SU-DHL-6 (cell line): ENCODE results near the gene EXD3.
"Not testable (repeated sequence)": the region's sequence is repeated elsewhere in the genome, so short reads cannot be mapped to it uniquely, and the experiment has no call there.

Experiments
- H2AFZ ChIP-seq: fragments of 200-600 bp; sonication (generic); 2 replicates; pipeline ENCODE4 v1.6.1; 2014; ENCODE audit warnings: low read depth, mild to moderate bottlenecking, moderate library complexity, mixed read lengths, antibody characterized with exemption, low read length; ENCODE audit not compliant: severe bottlenecking
- H3F3A ChIP-seq: fragments of 200-600 bp; shearing (Covaris generic); 2 replicates; pipeline ENCODE4 v1.6.0; 2016; ENCODE audit warnings: antibody characterized with exemption, mild to moderate bottlenecking; ENCODE audit not compliant: insufficient read depth
- H3K27ac ChIP-seq: fragments of 200-600 bp; sonication (generic); 2 replicates; pipeline ENCODE4 v1.5.1; 2016; ENCODE audit warnings: low read depth, mild to moderate bottlenecking, low read length, moderate library complexity, mixed read lengths
- H3K27me3 ChIP-seq: fragments of 200-600 bp; sonication (generic), shearing (Covaris generic); 2 replicates; pipeline ENCODE4 v1.6.0; 2014; ENCODE audit warnings: mild to moderate bottlenecking, low read length
- H3K36me3 ChIP-seq: fragments of 200-600 bp; sonication (generic); 2 replicates; pipeline ENCODE4 v1.6.1; 2014; ENCODE audit warnings: mild to moderate bottlenecking, low read length, mixed read lengths
- H3K4me2 ChIP-seq: fragments of 300-600, 200-600 bp; shearing (Covaris generic), sonication (generic); 2 replicates; pipeline ENCODE4 v1.6.0; 2014; ENCODE audit warnings: low read length, low read depth, mild to moderate bottlenecking; ENCODE audit not compliant: poor library complexity, severe bottlenecking
- H3K4me3 ChIP-seq: fragments of 200-600 bp; sonication (generic); 2 replicates; pipeline ENCODE4 v1.5.1; 2014; ENCODE audit warnings: antibody characterized with exemption, low read length, mild to moderate bottlenecking, mixed read lengths; ENCODE audit not compliant: insufficient read depth, poor library complexity, severe bottlenecking
- H3K79me2 ChIP-seq: fragments of 200-600 bp; sonication (generic); 2 replicates; pipeline ENCODE4 v1.6.1; 2014; ENCODE audit warnings: mild to moderate bottlenecking, low read length, moderate library complexity; ENCODE audit not compliant: insufficient read depth
- H3K9ac ChIP-seq: fragments of 200-600 bp; sonication (generic); 2 replicates; pipeline ENCODE4 v1.7.0; 2014; ENCODE audit warnings: mild to moderate bottlenecking, low read length
- H3K9me2 ChIP-seq: fragments of 200-600 bp; sonication (generic); replicated peaks from 2 replicates; pipeline ENCODE4 v1.6.1; 2014; ENCODE audit warnings: low read length; ENCODE audit not compliant: insufficient read depth
- H3K9me3 ChIP-seq: fragments of 200-600 bp; sonication (generic); 2 replicates; pipeline ENCODE4 v1.6.1; 2014; ENCODE audit warnings: low read length, mixed read lengths; ENCODE audit not compliant: insufficient read depth
- H4K20me1 ChIP-seq: fragments of 200-600 bp; sonication (generic); 2 replicates; pipeline ENCODE4 v1.6.1; 2014; ENCODE audit warnings: low read depth, mild to moderate bottlenecking, antibody characterized with exemption, low read length, moderate library complexity, mixed read lengths
- CTCF ChIP-seq: fragments of 200-600 bp; sonication (generic); IDR thresholded peaks from one replicate; pipeline ENCODE4 v1.5.1; 2017; ENCODE audit warnings: antibody characterized with exemption, mild to moderate bottlenecking, low read length, moderate library complexity; ENCODE audit not compliant: insufficient read depth, poor library complexity, severe bottlenecking
- EZH2phosphoT487 ChIP-seq: fragments of 200-600 bp; sonication (generic), shearing (Covaris generic); conservative IDR thresholded peaks from 2 replicates; pipeline ENCODE4 v1.6.1; 2018; ENCODE audit warnings: mild to moderate bottlenecking, antibody characterized with exemption, low read length, moderate library complexity, mixed read lengths

EXD3 gene

DNA sequence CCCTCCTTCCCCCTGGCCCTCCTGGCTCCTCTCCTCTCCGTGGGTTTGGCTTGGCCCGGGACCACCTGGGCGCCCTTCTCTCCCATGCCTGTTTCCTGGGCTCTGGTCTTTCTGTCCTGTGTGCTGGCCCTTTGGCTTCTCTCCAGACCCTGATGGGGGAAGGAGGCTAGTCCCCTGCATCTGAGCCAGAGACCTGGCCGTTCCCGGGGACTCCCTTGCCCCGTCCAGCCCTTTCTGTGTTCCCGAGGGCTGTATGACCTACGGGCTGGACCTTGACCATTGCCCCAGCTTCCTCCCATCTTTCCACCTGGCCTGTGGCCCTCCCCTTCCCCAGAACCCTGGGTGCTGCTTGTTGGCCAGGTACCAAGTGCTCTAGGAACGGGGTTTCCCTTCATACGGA, 159.5 kb downstream of the EXD3 start:
- Histone ChIP-seq H3K9ac (no peak overlapping the region), H2AFZ (no peak overlapping the region), H3K27ac (no peak overlapping the region), H3K4me3 (no peak overlapping the region), H3K27me3 (no peaks in the 10 kb centered on the region), H3K36me3 (no peaks in the 10 kb centered on the region), H3F3A (0 out of 2 replicates have a peak, but pooled peaks cover 3% of the 10 kb centered on the region), H4K20me1 (no peaks in the 10 kb centered on the region), H3K9me3 (no peaks in the 10 kb centered on the region), H3K9me2 (no peaks in the 10 kb centered on the region), H3K4me2 (no peak overlapping the region), H3K79me2 (no peaks in the 10 kb centered on the region)
- no peak for TF ChIP-seq CTCF

DNA sequence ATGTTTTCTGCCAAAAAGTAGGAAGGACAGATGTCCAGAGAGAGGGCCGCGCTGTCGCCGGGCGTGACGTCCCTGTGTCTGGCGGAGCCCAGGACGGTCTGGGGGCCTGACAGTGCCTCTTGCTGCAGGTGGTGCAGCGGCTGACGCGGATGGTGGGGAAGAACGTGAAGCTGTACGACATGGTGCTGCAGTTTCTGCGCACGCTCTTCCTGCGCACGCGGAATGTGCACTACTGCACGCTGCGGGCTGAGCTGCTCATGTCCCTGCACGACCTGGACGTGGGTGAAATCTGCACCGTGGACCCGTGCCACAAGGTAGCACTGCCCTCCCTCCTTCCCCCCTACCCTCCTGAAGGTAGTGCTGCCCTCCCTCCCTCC, 160.1 kb downstream of the EXD3 start:
- H3K79me2 ChIP-seq, result no peaks in the 10 kb centered on the region
- H3K4me2 ChIP-seq, result no peak overlapping the region
- no peaks in the 10 kb centered on the region for H3K27me3 ChIP-seq
- H4K20me1 ChIP-seq, result no peaks in the 10 kb centered on the region
- H2AFZ ChIP-seq, result no peak overlapping the region
- no peaks in the 10 kb centered on the region for H3K9me2 ChIP-seq
- H3K9ac ChIP-seq, result no peak overlapping the region
- TF ChIP-seq CTCF (no peak), EZH2phosphoT487 (no peak)
- no peaks in the 10 kb centered on the region for H3K36me3 ChIP-seq
- H3K27ac ChIP-seq, result no peak overlapping the region
- H3K9me3 ChIP-seq, result no peaks in the 10 kb centered on the region
- 0 out of 2 replicates have a peak, but pooled peaks cover 3% of the 10 kb centered on the region for H3F3A ChIP-seq
- no peak overlapping the region for H3K4me3 ChIP-seq

DNA sequence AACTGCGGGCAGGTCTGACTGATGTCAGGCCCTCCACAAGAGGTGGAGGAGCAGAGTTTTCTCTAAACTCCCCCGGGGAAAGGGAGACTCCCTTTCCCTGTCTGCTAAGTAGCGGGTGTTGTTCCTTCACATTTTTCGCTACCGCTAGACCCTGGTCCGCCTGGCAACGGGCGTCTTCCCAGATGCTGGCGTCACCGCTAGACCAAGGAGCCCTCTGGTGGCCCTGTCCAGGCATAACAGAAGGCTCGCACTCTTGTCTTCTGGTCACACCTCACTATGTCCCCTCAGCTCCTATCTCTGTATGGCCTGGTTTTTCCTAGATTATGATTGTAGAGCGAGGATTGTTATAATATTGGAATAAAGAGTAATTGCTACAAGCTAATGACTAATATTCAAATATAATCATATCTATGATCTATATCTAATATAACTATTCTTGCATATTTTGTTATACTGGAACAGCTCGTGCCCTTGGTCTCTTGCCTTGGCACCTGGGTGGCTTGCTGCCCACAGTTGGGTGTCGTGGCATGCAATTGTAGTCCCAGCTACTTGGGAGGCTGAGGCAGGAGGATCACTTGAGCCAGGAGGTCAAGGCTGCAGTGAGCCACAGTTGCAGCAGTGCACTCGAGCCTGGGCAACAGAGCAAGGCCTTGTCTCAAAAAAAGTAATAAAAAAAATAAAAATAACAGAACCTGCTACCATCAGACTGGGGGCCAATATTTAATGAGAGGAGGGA, 160.6 kb downstream of the EXD3 start:
- H3K9me3 ChIP-seq, H3K27ac ChIP-seq, H3K36me3 ChIP-seq, H3K4me3 ChIP-seq, H3F3A ChIP-seq, H3K9ac ChIP-seq, H3K27me3 ChIP-seq, H3K79me2 ChIP-seq, H3K9me2 ChIP-seq, H3K4me2 ChIP-seq, H4K20me1 ChIP-seq, H2AFZ ChIP-seq: not testable (repeated sequence)
